Astrocyte of the spinal cord (primary cell): ENCODE results near the gene TPP1.

Source experiments
- DNase-seq: peaks from one replicate; pipeline ENCODE4 v3.0.0; 2011; ENCODE audit warnings: low read depth, low spot score
- H3K4me3 ChIP-seq: 2 replicates; pipeline ENCODE4 v1.5.1; 2011; ENCODE audit warnings: low read depth, mild to moderate bottlenecking, low read length, moderate library complexity
- in situ Hi-C: cut with HindIII; loops from 2 replicates; pipeline ENCODE4 v1.10.0; 2017; ENCODE audit warnings: low sequenced_read_pairs
- TF ChIP-seq, protein P1 (sequence below): IDR thresholded peaks from 2 replicates; pipeline ENCODE4 v1.5.1; 2012; ENCODE audit warnings: low read depth, mild to moderate bottlenecking, low read length, inconsistent platforms

TPP1 gene

DNA sequence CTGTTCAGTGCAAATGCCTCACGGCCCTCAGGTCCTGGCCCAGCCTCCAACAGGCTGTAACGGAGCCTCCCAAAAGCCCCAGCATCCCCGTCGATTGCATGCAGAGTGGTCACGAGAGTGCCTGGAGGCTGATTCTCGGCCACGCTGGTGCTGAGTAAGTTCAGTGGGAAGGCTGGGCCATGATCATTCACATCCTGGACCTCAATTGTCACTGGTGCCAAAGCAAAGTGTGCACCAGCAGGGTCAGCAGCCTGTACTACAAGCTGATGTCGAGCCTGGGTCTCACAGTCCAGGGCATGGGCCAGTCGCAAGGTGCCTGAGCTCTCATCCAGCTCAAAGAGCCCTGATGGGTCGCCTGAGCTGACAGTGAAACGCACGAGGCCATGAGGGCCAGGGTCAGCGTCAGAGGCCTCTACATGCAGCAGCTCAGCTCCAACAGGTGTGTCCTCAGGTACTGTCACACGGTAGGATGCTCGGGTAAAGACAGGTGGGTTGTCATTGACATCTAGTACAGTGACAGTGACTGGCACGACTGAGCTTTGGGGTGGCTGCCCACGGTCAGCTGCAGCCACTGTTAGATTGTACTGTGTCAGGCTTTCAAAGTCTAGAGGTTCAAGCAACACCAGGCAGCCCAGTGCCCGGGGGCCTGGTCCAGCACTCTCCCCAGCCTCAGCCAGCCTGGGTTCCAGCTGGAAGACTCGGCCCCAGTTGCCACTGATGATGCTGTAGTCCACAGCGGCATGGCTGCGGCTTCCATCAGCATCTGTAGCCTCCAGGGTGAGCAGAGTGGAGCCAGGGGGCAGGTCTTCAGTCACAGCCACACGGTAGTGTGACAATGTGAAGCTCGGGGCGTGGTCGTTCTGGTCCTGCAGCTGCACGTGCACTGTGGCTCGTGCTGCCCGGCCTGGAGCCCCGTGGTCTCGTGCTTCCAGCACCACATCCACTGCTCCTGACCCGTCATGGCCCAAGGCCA, 4.5 kb upstream of the TPP1 start:
- TF ChIP-seq, protein P1, sequence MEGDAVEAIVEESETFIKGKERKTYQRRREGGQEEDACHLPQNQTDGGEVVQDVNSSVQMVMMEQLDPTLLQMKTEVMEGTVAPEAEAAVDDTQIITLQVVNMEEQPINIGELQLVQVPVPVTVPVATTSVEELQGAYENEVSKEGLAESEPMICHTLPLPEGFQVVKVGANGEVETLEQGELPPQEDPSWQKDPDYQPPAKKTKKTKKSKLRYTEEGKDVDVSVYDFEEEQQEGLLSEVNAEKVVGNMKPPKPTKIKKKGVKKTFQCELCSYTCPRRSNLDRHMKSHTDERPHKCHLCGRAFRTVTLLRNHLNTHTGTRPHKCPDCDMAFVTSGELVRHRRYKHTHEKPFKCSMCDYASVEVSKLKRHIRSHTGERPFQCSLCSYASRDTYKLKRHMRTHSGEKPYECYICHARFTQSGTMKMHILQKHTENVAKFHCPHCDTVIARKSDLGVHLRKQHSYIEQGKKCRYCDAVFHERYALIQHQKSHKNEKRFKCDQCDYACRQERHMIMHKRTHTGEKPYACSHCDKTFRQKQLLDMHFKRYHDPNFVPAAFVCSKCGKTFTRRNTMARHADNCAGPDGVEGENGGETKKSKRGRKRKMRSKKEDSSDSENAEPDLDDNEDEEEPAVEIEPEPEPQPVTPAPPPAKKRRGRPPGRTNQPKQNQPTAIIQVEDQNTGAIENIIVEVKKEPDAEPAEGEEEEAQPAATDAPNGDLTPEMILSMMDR, result no peak
- in situ Hi-C loops, result no loop called here
- no peak for DNase-seq
- H3K4me3 ChIP-seq, result no peak overlapping the region

DNA sequence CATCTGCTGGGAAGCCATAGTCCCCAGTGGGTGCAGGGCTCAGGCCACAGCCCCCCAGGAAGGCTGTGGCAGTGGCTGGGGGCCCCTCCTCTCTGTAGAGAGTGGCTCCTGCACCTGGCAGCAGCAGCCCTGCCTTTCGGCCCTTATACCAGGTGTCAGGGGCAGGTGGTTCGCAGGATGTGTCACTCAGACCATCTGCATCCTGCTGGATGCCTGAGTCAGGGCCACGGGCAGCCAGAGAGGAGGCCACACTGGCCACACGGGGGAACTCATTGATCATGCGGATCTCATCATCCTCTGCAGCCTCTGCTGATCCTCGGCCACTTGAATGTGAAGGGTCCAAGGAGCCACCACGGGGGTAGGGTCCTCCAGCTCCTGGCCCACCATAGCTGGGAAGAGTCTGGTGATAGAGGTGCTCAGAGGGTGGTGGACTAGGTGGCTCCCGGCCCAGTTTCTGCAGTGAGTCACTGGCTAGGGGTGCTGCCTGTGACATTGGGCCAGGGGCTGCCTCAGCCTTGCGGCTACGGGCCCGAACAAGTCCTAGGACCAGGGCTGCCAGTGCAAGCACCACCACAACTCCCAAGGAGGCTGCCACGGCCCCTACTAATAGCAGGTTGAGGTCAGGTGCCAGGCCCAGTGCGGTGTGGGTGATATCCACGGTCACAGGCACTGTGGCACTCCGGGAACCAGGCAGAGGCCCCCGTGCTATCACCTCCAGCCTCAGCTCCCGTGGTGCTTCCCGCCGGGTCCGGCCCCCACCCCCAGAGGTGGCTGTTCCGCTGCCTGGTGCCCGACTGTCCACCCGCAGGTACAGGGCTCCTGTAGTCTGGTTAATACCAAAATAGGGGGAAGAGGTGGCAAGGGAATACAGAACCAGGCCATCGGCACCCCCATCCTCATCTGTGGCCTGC, 3.3 kb upstream of the TPP1 start:
- TF ChIP-seq, protein P1, result no peak
- H3K4me3 ChIP-seq, result no peak overlapping the region
- in situ Hi-C loops, result no loop called here
- no peak for DNase-seq

DNA sequence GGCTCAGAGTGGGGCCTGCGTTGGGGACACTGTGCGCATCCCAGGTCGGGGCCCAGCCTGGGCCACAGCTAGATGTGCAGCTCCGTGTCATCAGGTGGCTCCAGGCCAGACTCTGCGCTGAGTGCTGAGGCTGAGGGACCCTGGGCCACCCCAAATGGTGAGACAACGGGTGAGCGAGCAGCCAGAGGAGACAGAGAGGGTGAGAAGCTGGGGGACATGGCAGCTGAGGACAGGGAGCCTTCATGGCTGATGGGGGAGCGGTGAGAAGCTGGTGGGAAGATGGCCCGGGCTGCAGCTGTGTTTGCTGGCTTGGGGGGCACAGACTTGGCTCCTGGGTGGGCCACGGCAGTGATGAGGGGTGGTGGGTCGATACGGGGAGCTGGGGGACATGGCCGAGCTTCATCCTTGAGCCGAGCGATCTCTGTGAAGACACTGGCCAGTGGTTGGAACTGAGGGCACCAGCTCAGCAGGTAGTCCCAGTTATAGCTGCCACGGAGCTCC, 2.5 kb upstream of the TPP1 start:
- TF ChIP-seq, protein P1, result no peak
- in situ Hi-C loops, result no loop called here
- no peak overlapping the region for H3K4me3 ChIP-seq
- DNase-seq, result no peak

DNA sequence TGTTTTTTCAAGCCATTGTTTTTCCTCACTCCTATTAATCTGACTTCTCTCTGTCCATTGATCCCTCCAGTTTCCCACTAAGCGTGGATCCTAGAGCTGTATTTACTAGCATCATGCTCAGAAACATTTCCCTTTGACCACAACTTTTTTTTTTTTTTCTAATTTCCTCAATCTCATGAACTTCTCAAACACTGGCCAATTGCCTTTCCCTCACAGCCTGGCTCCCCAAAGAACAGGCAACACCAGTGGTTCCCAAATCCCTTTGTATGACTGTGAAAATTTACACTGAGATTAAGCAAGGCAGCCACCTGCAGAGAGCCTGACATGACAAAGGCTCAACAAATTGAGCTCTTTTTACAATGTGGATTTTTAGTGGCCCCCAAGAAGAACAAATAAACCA, 1.4 kb upstream of the TPP1 start:
- TF ChIP-seq, protein P1, result no peak
- in situ Hi-C loops, result no loop called here
- no peak overlapping the region for H3K4me3 ChIP-seq
- DNase-seq, result no peak

DNA sequence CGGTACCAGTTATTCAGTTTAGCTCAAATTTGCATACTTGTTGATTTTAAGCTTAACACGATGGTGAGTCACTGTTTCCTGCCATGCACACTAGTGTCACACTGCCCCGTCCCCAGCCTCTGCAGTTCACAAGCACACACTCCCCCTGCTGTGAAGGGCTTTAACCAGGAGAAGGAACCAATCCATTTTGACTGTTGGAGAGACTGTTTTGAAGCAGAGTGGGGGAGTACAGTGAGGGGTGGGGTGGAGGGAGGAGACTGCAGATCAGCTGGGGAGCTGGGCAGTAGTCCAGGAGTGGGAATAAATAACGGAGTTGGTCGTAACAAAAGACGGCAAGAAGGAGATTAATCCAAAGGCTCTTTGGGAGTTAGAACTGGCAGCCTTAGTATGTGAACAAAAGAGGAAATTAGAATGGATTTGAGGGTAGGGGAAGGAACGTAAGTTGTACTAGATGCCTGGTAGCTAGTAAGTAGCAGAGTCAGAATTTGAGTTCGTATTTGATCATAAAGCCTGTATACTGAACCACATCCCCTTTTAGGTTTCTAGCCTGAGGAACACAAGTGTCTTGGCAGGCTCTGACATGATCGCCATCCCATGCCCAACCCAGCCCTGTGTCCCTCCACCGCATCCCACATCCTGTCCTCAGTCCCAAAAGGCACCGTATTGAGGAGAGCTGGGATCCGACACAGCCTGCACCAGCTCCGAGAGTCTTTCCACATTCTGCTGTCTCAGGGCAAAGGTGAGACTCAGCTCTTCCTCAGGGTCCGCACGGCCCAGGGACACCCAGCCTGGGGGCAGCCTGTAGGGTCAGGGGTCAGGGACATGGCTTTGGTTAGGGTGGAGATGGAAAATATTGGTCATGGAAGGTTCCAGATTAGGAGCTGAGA, 862 bp downstream of the TPP1 start:
- in situ Hi-C loops, result no loop called here
- TF ChIP-seq, protein P1, result no peak
- peak; percentile 72 for DNase-seq

DNA sequence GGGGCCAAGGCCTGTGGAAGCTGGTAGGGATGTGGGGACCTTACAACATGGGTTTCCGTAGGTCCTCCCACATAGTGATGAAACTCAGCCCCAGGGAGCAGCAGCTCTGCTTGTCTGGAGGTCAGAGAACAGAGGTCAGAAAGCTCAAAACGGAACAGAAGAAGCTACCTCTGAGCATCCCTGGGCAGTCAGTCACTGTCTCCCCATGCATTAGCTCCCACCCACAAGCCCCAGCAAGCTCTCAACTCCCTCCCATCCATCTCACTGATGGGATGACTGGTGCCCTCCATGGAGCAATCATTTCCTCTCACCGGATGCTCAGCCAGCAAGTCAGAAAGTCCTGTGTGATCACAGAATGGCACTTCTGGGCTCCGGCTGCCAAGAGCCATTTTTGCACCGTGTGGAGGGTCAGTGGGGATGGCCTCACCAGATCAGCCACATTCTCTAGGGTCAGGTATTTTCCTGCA, 1.9 kb downstream of the TPP1 start:
- in situ Hi-C loops, result no loop called here
- TF ChIP-seq, protein P1, result no peak
- no peak overlapping the region for H3K4me3 ChIP-seq
- no peak for DNase-seq

More for the DNA sequence above, 862 bp downstream of the TPP1 start:
- peak overlapping the region; percentile 84 for H3K4me3 ChIP-seq
